ENCODE results near the gene MAPKAP1. TPM values are rescaled to one million over a fixed set of nuclear protein-coding genes. Genes with fewer than 3 reads are reported as not detected.

The MAPKAP1 gene
- total and polyA plus RNA-seq, 2 of the 13 experiments (the other 11 are each of a cell fraction or from before 2014, with no cell fraction given) = 45.0 to 64.3 TPM

DNA sequence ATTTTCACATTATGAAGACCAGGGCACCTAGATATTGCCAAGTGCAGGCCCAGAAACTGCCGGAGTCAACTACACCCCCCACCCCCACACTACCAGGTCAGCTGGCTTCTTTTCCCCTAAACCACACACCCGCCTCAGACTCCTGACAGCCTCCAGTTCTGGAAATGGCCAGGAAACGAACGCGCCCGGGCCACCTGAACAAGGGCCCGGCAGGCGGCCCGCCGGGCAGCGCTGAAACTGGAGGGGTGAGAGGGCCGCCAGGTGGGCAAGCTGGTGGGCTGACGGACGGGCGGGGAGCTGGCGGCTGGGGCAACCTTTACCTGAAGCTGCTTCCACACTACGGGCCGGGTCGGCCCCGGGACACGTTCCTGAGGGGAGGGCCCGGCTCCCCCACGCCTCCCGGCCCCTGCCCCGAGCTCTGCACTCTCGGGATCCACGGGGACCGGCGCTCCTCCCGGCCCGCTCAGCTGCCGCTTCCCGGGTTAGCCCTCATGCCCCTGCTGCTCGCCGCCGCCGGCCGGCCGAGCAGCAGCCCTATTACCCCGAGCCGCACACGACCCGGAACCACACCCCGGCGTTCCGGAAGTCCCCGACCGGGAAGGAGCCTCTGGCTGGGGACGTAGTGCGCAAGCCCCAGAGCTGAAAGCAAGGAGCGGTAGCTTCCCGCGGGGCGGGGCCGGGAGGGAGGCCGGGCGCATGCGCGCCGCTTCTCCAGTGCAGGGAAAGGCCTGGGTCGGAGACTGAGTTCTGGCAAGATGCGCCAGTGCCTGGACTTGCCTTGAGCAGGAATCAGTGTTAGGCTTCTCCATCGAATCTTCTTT is at the start of gene MAPKAP1 (continued):
- TF ChIP-seq, protein P1, sequence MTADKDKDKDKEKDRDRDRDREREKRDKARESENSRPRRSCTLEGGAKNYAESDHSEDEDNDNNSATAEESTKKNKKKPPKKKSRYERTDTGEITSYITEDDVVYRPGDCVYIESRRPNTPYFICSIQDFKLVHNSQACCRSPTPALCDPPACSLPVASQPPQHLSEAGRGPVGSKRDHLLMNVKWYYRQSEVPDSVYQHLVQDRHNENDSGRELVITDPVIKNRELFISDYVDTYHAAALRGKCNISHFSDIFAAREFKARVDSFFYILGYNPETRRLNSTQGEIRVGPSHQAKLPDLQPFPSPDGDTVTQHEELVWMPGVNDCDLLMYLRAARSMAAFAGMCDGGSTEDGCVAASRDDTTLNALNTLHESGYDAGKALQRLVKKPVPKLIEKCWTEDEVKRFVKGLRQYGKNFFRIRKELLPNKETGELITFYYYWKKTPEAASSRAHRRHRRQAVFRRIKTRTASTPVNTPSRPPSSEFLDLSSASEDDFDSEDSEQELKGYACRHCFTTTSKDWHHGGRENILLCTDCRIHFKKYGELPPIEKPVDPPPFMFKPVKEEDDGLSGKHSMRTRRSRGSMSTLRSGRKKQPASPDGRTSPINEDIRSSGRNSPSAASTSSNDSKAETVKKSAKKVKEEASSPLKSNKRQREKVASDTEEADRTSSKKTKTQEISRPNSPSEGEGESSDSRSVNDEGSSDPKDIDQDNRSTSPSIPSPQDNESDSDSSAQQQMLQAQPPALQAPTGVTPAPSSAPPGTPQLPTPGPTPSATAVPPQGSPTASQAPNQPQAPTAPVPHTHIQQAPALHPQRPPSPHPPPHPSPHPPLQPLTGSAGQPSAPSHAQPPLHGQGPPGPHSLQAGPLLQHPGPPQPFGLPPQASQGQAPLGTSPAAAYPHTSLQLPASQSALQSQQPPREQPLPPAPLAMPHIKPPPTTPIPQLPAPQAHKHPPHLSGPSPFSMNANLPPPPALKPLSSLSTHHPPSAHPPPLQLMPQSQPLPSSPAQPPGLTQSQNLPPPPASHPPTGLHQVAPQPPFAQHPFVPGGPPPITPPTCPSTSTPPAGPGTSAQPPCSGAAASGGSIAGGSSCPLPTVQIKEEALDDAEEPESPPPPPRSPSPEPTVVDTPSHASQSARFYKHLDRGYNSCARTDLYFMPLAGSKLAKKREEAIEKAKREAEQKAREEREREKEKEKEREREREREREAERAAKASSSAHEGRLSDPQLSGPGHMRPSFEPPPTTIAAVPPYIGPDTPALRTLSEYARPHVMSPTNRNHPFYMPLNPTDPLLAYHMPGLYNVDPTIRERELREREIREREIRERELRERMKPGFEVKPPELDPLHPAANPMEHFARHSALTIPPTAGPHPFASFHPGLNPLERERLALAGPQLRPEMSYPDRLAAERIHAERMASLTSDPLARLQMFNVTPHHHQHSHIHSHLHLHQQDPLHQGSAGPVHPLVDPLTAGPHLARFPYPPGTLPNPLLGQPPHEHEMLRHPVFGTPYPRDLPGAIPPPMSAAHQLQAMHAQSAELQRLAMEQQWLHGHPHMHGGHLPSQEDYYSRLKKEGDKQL (CRISPR knock-in tag; IDR thresholded peaks at IDR 0.05; ENCODE audit: low read depth) = no peak
- TF ChIP-seq FOXJ3 (CRISPR knock-in tag; IDR thresholded peaks at IDR 0.05; ENCODE audit: borderline replicate concordance) = no peak
- peak; percentile 71; the same call in 1 of the 2 replicates for TF ChIP-seq KAT7 (CRISPR knock-in tag; IDR thresholded peaks at IDR 0.05; ENCODE audit: borderline replicate concordance)
- TF ChIP-seq, protein P2, sequence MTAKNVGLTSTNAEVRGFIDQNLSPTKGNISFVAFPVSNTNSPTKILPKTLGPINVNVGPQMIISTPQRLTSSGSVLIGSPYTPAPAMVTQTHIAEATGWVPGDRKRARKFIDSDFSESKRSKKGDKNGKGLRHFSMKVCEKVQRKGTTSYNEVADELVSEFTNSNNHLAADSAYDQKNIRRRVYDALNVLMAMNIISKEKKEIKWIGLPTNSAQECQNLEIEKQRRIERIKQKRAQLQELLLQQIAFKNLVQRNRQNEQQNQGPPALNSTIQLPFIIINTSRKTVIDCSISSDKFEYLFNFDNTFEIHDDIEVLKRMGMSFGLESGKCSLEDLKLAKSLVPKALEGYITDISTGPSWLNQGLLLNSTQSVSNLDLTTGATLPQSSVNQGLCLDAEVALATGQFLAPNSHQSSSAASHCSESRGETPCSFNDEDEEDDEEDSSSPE (CRISPR knock-in tag; IDR thresholded peaks at IDR 0.05) = peak; percentile 34; the same call in 1 of the 2 replicates
- no peak for TF ChIP-seq ZNF564 (CRISPR knock-in tag; IDR thresholded peaks at IDR 0.05)
- no peak for TF ChIP-seq NBN (conservative IDR thresholded peaks at IDR 0.05)
- peak; percentile 55; the same call in 1 of the 2 replicates for TF ChIP-seq MXD4 (CRISPR knock-in tag; IDR thresholded peaks at IDR 0.05)
- no peak for TF ChIP-seq ZNF652 (CRISPR knock-in tag; IDR thresholded peaks at IDR 0.05; ENCODE audit: borderline replicate concordance, low read depth)
- TF ChIP-seq MAFF (IDR thresholded peaks at IDR 0.05; ENCODE audit: low read depth, low read length) = no peak
- no peak for TF ChIP-seq FOXM1 (CRISPR knock-in tag; IDR thresholded peaks at IDR 0.05)
- no peak; the same call in 1 of the 2 replicates for TF ChIP-seq ZNF710 (CRISPR knock-in tag; IDR thresholded peaks at IDR 0.05; ENCODE audit: borderline replicate concordance)
- TF ChIP-seq ATAD3A (CRISPR knock-in tag; IDR thresholded peaks at IDR 0.05) = no peak
- peak; percentile 97 for TF ChIP-seq KMT2A (CRISPR knock-in tag; IDR thresholded peaks at IDR 0.05)
- TF ChIP-seq, protein P3, sequence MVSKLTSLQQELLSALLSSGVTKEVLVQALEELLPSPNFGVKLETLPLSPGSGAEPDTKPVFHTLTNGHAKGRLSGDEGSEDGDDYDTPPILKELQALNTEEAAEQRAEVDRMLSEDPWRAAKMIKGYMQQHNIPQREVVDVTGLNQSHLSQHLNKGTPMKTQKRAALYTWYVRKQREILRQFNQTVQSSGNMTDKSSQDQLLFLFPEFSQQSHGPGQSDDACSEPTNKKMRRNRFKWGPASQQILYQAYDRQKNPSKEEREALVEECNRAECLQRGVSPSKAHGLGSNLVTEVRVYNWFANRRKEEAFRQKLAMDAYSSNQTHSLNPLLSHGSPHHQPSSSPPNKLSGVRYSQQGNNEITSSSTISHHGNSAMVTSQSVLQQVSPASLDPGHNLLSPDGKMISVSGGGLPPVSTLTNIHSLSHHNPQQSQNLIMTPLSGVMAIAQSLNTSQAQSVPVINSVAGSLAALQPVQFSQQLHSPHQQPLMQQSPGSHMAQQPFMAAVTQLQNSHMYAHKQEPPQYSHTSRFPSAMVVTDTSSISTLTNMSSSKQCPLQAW (CRISPR knock-in tag; IDR thresholded peaks at IDR 0.05) = no peak
- TF ChIP-seq ZNF414 (CRISPR knock-in tag; IDR thresholded peaks at IDR 0.05) = no peak
- TF ChIP-seq ZFP62 (CRISPR knock-in tag; IDR thresholded peaks at IDR 0.05) = no peak
- no peak for TF ChIP-seq ZNF850 (CRISPR knock-in tag; conservative IDR thresholded peaks at IDR 0.05)

Measured in HepG2 (cell line).